Measurements from ENCODE around the gene SSTR3.

Gene SSTR3

DNA sequence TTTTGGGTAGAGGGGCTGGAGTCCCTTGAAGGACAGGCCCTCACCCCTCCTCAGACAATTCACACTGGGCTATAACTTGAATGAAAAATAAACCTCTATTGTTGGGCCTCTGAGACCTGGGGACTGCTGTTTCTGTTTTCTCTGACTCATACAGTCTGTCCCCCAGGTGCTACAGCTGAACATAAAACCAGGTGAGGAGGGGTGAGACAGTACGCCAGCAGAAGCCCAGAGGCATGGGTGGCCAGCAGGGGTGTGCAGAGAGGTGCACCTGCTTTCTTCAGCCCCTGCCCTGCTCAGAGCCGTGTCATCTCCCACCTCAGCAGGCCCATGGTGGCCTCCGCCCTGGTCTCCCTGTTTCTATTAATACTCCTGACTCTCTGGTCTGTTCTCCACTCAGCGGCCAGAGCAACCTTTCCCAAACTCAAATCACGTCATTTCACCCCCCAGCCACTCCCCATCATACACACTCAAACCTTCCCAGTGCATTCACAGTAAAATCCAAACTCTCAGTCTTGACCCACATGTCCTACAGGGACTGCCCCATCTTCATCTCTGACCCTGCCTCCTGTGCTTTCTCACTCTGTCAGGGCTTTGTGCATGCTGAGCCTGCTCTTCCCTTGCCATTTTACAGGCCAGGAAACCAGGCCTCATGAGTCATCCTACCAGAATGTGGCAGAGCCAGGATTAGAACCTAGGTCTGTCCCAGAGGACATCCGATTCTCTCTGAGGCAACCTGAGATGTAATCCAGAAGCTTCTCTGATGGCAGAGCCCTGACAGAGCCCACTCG lies 57.2 kb downstream of the SSTR3 start:
- DNase-seq = no peak
